ENCODE measurements around the gene PPP2R5C.

Gene PPP2R5C

DNA sequence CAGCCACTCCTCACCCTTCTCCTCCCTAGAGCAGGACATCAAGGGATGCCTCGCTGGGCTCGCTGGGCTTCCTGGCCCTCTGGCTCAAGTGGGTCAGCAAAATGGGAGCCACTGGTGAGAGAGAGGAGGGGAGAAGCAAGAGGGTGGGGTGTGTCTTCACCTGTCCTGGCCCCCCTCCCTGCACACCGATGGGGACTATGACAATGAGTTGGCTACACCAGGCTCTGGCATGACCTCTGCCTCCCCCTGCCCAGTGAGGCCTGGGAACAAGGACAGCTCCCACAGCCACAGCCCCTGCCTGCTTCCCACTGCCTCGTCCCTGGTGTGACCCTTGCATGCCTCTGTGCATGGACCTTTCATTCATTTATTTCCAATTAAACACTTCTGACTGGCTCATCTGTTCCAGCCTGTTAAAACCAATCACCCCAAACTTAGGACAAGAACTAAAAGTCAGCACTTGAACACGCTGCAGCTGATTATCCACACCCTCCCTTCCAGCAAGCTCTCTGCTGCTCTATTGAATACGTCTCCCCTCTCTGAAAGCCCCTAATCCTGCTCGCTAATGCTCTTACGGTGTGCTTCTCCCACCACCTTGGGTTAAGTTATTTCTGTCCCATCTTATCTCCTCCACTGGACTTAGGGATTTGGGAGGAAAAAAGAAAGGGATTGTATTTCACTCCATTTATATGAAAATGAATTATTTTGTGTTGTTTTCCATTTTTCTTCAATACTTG lies 5.8 kb upstream of the PPP2R5C start:
- DNase-seq (ENCODE audit: low read depth in 2 of 2): no peak

DNA sequence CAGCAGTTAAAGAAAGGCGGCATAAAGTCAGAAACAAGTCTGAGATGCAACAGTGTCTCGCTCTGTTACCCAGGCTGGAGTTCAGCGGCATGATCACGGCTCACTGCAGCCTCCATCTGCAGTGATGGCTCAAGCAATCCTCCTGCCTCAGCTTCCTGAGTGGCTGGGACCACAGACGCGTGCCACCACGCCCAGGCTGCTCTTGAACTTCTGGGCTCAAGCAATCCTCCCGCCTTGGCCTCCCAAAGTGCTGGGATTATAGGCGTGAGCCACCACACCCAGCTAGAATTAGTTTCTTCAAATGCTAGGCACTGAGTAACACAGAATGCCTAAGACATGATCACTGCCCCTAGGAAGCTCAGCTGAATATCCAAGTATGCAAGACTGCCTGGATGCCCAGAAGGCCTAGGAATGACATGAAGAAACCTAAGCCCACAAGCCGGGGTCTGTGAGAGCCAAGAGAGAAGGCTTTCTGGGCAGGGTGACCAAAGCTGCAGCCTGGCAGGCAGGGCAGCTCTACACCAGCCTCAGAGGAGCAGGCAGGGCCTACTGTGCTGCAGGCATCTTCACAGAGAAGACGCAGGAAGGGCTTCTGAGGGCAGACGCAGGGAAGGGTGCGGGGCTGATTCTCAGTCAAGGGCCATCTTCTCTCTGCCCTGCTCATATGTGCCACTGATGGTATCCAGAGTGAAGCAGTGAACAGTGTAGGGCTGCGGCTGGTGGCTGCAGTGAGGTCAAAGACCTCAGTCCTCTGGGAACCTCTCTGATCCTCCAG lies 4.3 kb upstream of the PPP2R5C start:
- no peak for DNase-seq (ENCODE audit: low read depth in 2 of 2)

DNA sequence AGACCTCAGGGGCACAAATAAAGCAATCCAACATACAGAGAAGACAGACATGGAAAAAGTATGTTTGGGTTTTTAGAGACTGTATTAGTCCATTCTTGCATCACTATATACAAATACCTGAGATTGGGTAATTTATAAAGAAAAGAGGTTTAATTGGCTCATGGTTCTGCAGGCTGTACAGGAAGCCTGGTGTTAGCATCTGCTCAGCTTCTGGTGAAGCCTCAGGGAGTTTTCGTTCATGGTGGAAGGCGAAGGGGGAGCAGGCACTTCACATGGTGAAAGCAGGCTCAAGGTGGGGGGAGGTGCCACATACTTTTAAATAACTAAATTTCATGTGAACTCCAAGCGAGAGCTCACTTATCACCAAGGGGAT lies 3.7 kb upstream of the PPP2R5C start:
- DNase-seq (ENCODE audit: low read depth in 2 of 2): no peak

DNA sequence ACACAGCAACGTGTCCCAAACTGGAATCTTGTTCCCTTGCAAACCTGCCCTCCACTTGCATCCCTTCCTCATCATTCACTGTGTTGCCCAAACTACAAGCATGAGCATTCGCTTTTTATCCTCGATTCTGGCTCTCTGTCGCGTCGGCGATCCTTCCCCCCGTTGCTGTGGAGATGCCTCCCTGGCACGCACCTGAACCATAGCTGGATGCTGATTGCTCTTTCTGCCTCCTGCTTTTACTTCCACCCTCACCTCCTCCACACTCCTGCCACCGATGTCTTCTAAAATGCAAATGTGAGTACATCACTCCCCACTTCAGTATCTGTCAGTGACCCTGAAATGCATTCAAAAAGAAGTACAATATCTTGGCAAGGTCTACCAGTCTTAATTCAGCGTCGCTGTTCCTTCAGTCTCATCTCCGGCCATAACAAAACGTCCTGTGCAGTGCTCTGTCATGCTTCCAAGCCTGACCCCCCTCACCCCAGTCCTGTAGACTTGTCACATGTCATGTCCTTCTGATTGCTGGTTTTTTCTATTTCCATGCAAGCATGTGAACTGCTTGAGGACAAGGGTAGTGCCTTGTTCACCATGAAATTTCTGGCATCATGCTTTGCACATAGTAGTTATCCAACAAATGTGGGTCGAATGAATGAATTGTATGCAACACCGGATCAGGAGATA lies 2.5 kb upstream of the PPP2R5C start:
- DNase-seq (ENCODE audit: low read depth in 2 of 2): no peak

DNA sequence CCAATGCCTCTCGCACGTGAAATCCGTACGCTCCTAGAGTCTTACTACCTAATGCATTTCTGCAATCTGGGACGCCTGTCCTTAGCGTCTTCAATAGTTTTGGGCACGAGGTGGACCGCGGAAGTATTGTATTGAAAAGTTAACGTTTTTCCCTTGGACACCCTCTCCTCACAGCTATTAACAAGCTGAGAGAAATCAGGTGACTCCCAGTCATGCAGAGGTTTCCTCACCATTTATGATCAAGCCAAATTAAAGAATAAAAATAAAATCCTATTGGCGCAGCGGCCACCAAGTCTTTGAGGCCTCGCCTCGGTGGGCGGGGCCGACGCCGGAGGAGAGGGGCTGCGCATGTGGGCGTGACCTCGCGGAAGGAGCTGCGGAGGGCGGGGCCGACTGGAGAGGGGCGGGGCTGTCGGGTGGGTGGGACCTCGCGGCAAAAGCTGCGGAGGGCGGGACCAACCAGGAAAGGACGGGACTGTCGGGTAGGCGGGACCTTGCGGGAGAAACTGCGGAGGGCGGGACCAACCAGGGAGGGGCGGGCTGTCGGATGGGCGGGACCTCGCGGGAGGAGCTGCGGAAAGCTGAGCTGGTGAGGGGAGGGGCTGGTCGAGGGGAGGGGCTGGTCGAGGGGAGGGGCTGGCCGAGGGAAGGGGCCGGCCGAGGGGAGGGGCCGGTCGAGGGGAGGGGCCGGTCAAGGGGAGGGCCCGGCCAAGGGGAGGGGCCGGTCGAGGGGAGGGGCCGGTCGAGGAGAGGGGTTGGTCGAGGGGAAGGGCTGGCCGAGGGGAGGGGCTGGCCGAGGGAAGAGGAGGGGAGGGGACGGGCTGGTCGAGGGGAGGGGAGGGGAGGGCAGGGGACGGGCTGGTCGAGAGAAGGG lies 1.1 kb upstream of the PPP2R5C start:
- DNase-seq (ENCODE audit: low read depth in 2 of 2): peak; percentile 95

DNA sequence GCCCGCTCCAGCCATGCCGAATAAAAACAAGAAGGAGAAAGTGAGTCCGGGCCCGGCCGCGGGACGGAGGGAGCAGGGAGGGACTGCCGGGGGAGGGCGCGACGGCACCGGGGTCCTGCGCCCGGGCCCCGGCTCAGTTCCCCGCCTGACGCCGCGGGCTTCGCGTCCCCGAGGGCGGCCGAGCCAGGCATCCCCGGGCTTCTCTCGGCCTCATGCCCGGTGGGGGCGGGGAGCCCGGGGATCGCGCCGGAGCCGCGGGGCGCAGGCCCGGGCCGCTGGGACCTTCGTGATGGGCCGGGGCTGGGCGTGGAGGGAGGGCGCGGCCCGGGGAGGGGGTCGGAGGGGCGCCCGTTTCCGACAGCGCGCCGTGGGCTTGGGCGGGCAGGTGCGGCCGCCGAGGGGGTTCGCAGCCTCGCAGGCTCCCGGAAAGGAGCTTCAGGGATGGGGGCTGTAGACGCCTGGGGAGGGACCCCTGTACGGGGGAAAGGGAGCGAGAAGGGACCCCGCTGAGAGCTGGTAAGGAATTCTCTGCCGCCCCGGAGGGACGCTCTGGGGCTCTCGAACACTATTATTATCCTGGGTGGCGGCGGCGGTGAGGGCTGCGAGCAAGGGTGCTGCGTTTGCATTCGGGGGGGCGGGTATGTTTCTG lies 496 bp downstream of the PPP2R5C start:
- DNase-seq (ENCODE audit: low read depth in 2 of 2): no peak

DNA sequence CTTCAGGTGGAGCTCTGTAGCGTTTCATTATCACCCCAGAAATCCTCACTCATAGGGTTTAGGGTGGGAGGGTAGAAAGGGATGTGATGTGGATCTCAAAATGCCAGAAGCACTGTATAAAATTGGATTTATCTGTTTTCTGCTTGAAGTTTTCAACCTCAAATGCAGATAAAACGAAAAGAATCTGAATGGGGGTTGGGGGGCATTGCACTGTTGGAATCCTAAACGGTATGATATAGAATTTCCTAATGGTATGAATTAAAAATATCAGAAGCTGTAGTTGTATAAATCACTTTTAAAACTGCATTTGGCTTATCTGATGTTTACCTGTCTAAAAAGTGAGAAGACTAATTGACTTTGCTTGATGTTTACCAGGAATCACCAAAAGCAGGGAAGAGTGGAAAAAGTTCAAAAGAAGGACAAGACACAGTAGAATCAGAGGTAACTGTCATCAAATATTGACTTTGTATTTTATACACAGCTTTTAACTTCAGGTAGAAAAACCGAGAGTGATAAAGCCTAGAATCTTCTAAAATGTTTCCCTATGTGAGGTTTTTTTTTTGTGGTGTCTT lies 1.1 kb downstream of the PPP2R5C start:
- no peak for DNase-seq (ENCODE audit: low read depth in 2 of 2)

DNA sequence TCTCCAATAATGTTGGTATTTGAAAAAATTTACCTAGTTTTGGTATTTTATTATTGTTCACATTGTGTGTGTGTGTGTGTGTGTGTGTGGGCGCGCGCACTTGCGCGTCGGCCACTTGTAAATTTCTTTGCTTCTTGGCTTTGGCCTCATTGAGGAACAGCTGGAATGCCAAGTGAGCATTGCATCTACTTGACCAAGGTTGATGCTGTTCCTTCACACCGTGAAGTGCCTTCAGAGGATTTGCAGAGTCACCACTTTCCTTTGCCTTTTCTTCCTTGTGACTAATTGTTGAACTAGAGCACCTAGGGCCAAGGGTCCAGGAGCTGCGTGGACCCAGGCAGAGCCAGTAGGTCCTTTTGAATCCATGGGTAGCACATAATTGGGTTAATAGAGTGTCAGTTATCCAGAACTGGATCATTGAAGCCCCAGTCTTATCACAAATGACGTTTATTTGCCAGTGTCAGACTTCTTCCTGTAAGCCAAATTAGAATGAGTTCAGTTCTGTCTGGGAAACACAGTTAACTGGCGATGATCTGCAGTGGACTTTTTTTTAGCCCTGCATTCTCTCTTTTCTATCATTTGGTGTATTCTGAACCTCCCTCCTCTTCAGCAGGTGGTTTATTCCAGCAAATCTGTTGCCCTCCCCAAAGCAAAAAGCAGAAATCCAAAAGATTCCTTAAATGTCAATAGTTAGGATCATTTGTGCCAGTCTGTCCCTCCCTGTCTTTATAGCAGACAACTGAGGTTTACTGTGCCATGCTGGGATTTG lies 2.6 kb downstream of the PPP2R5C start:
- no peak for DNase-seq (ENCODE audit: low read depth in 2 of 2)

DNA sequence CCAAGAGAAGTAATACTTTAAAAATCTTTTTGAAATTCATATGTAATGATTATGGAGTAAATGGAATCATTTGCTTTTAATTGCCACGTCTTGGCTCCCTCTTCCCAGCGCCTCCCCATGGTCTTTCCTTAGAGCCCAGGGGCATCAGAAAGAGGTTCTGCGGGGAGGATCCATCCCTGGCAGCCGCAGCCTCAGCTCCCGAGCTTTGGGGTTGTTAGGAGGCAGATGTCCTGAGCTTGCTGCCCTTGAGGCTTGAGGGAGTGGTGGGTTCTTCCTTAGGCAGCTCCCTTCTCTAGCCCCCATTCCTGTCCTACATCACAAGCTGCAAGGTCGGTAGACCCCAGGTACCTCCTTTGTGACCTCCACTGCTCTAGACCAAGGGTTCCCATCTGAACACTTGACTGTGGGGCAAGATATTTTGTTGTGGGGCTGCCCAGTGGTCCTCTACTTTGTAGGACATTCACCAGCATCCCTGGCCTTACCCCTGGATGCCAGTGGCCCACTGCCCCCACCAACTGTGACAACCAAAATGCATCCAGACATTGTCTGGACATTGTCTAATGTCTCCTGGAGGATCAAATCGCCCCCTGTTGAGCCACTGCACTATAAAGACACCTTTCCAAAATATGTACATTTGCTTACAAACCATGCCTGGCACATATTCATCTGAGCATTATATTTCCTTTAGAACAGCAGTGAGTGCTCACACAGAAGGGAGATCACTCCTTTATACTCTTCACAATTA lies 6.3 kb downstream of the PPP2R5C start:
- DNase-seq (ENCODE audit: low read depth in 2 of 2): no peak

DNA sequence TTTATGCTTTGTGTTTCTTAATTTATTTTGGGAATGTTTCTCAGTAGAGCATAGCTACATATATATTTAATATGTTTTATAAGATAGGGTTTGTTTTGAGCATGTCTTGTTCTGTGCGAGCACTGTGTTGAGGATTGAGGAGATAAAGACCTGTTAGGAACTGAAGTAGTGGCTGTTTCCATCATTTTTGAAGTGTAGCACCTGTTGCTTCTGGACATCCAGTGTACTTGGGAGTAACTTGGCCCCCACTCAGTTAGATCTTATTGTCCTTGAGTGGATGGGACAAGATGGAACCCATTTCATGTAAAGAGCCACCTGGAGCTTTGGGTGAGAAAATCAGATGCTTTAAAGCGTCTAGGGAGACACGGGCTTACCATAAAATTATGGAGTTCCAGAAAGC lies 8.7 kb downstream of the PPP2R5C start:
- no peak for DNase-seq (ENCODE audit: low read depth in 2 of 2)

DNA sequence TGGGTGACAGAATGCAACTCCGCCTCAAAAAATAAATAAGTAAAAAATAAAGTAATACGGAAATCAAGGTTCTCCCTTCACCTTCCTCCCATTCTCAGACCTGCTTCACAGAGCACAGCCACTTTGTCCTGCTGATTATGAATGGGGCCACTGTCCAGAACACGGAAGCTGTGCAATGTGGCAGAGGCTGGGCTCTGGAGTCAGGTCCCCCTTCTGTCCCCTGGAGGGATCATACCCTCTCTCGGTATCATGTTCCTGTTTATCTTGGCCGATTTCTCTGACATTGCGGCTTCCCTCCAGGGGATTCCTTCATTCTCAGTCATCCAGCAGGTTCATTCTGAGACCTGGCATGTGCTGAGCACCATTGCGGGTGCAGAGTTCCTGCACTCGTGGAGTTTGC lies 11.3 kb downstream of the PPP2R5C start:
- DNase-seq (ENCODE audit: low read depth in 2 of 2): no peak

DNA sequence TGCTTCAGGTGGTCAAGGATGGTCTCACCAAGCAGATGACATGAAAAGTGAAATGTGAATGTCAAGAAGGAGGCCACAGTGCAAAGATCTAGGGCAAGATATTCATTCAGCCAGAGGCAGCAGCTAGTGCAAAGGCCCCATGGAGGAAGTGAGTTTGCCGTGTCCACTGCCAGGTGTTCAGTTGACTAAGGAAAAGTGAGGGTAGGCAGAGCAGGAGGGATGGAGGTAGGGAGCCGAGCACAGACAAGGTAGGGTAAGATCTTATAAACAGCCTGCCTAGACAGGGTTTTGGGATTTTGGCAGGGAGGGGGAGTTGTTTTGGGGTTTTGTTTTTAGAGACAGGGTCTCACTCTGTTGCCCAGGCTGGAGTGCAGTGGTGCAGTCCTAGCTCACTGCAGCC lies 11.9 kb downstream of the PPP2R5C start:
- no peak for DNase-seq (ENCODE audit: low read depth in 2 of 2)

DNA sequence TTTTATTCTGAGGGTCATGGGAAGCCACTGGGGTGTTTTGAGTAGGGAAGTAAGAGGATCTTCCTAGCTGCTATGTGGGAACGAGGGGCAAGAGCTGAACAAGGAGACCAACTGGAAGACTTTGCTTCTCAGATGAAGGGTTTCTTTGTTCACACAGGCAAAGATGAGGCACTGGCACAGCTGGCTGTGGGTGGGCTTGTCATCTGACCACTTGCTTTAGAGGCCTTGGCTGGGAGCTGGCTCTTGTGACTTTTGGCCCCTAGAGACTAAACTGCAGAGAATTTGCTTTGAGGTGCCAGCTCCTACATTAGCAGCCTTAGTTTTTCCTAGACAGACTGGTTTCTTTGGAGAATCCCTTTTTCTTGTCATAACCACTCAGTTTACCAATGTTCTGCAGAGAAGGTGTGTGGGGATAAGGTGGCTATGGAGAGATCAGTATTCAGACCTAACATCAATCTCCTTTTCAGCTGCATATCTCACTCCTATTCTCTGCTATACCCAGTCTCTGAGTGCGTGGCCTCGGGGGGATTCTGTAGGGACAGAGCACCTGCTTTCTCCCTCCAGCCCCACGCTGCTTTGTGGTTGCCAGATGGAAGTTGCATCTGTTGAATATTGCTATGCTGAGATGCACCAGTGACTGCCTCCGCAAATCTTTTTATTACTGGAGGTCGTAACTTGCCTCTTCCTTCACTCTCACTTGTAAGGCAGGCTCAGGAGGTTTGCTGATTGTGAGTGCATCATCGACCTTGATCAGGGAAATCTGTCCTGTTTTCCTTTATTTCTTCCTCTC lies 12.7 kb downstream of the PPP2R5C start:
- DNase-seq (ENCODE audit: low read depth in 2 of 2): no peak

DNA sequence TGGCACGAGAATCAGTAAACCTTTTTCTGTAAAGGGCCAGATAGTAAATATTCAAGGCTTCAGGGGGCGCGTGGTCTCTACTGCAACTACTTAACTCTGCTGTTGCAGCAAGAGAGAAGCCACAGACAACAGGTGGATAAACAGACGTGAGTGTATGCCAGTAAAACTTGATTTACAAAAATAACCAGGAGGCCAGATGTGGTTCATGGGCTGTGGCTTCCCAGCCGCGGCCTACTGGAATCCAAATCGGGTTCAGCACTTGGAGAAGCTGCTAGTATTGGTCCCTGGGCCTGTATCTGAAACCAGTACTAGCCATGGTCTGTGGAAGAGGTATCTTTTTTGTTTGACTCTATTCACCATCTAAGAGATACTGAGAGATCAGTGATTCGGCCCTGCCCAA lies 13.3 kb downstream of the PPP2R5C start:
- DNase-seq (ENCODE audit: low read depth in 2 of 2): no peak

DNA sequence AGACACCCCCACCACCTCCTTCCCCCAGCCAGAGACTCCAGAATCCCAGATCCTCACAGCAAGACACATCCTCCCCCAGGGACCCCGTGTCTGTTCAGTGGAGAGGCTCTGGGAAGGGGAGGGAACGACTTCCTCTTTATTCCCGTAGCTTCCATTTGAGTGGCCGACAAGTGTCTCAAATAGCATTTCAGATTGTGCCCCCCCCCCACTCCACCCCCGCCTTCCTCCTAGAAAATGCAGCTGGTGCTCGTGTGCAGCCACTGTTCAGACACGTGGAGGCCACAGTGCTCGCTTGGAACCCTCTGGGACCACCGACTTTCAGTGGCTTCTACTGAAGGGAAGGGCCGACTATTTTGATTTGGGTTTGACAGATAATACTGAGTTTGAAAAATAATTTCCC lies 14.3 kb downstream of the PPP2R5C start:
- no peak for DNase-seq (ENCODE audit: low read depth in 2 of 2)

DNA sequence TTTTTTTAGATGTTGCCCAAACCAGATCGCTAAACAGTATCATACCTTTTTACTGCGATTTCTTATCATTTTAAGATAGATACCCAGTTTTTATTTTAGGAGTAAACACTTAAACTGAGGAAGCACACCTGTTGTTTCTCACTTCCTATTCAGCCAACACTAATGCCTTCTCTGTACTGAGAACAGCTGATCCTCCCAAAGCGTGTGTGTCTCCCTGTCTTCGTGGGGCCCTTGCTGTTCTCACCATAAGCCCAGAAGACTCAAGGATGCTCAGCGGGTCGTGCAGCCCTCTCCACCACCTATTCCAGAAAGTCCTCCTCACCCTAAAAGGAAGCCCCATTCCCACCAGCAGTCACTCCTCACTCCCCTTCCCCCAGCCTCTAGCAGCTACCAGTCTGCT lies 14.8 kb downstream of the PPP2R5C start:
- DNase-seq (ENCODE audit: low read depth in 2 of 2): no peak

DNA sequence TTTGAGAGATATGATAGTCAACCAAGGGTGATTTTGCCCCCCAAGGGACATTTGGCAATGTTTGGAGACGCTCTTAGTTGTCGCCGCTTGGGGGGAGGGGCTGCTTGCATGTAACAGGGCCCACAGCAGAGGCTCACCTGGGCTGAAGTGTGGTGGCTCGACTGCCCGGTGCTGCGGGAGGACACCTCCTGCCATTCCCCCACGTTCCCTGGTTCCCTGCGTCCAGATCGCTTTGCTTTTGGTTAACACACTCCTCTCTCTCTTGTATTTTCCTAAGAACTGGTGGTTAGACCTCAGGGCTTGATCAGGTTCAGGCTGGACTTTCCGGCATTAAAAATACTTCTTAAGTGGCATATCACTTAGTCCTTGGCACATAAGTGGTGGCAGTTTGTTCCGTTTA lies 18.9 kb downstream of the PPP2R5C start:
- no peak for DNase-seq (ENCODE audit: low read depth in 2 of 2)

DNA sequence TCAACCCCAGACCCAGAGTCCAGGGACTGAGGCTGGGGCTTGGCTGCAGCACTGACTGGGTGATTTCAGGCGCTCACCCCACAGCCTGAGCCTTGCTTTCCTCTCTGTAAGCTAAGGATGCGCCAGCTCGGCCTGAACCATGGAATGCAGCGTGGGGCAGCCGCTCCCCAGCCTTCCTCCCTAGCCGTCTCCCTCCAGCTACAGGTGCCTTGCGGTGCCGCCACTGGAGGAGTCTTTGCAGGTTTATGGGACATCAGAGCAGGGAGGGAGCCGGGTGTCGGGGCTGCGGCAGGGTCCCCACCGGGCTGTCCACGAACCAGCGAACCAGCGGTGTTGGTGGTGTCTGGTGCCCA lies 19.4 kb downstream of the PPP2R5C start:
- DNase-seq (ENCODE audit: low read depth in 2 of 2): no peak
